SH-SY5Y (cell line): Measurements from ENCODE around the gene PRRC2C.

Experiments
- GATA2 ChIP-seq: IDR thresholded peaks from 2 replicates; pipeline ENCODE4 v1.6.1; 2011; ENCODE audit warnings: mild to moderate bottlenecking, low read depth, low read length
- GATA3 ChIP-seq: IDR thresholded peaks from 2 replicates; pipeline ENCODE4 v1.6.1; 2011; ENCODE audit warnings: low read depth, mild to moderate bottlenecking, low read length, moderate library complexity

DNA sequence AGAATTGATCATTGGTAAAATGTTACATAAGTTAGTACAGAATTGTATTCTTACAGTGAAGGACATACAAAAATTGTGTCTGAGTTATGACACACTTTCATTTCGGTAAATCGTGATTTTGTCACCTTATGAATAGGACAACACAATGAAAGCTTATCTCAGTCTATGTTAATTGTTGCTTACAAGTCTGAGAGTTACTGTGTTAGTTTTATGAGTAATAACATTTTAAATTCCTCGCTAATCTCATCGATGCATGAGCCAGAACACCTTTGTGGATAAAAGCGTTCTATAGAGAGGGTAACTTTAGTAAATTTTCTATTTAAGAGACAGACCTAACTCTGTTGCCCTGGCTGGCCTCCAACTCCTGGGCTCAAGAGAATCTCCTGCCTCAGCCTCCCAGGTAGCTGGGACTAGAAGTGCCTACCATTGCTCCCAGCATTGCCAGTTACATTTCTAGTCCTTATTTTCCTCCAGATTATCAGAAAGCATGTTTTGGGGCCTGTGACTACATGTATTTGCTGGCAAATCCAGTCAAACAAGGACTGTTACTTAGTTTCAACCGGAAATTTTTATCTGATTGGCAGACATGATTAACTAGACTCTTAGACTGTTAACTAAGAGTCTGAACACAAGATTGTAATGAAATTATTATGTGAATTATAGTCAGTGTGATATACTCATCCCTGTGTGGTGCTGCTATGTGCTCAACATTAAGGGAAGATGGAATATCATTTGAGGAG is 3.0 kb downstream of the PRRC2C start:
- TF ChIP-seq GATA2 (no peak), GATA3 (no peak)
